ENCODE data around the gene LRRC73. TPM values are rescaled to one million over a fixed set of nuclear protein-coding genes. Genes with fewer than 3 reads are reported as not detected.

The LRRC73 gene
- total RNA-seq, 1 experiment from 2014 or later, result 0.22 TPM

- Histone ChIP-seq H3F3A (ENCODE audit: low read length, unreplicated experiment) (no peaks in the 10 kb centered on the region), H3K27ac (ENCODE audit: low read length) (no peak overlapping the region), H3K9ac (ENCODE audit: low read length) (no peak overlapping the region), H3K27me3 (ENCODE audit: low read length) (no peaks in the 10 kb centered on the region), H2AFZ (ENCODE audit: low read length) (no peak overlapping the region), H3K9me3 (ENCODE audit: low read length) (no peaks in the 10 kb centered on the region), H3K36me3 (ENCODE audit: low read depth, low read length) (peaks cover 7% of the 10 kb centered on the region; the same call in 1 of the 2 replicates), H3K79me2 (ENCODE audit: low read length) (no peaks in the 10 kb centered on the region), H4K20me1 (ENCODE audit: low read length) (no peaks in the 10 kb centered on the region), H3K4me2 (ENCODE audit: low read length) (no peak overlapping the region), H3K4me1 (ENCODE audit: insufficient read depth, low read length) (peaks cover 5% of the 10 kb centered on the region), H3K4me3 (ENCODE audit: low read length) (no peak overlapping the region), H3K9me2 (replicated peaks; ENCODE audit: low read length) (no peaks in the 10 kb centered on the region)
- ATAC-seq (no peak), DNase-seq (no peak)
- TF ChIP-seq EZH2 (IDR thresholded peaks at IDR 0.05; ENCODE audit: low read length, unreplicated experiment) (no peak), CTCF (conservative IDR thresholded peaks at IDR 0.05; ENCODE audit: low read depth, low read length) (0 out of 2 replicates have a peak, but pooled peaks have one; percentile 12)
- BruUV-seq (replicated peaks), result no TSS peak
- POLR2A ChIA-PET (ENCODE audit: unreplicated experiment), result interaction anchor here (0.7 kb wide), 1 partner anchor 145 kb away, joined by 5 read pairs; no protein-coding TSS in a partner anchor
- intact Hi-C loops (cut with micrococcal nuclease), result loop anchor here (1.0 to 10.0 kb wide), 4 partner anchors 51 to 243 kb away; partner anchors contain the start of gene ZNF318
- CTCF ChIA-PET, result interaction anchor here (0.6 to 0.8 kb wide), 3 partner anchors 22 to 171 kb away, joined by 4 to 6 read pairs (median 6); no protein-coding TSS in a partner anchor
These were observed 4.4 kb downstream of the LRRC73 start for GRCh38 chr6:43505718-43506117.

- Histone ChIP-seq H3K4me1 (ENCODE audit: insufficient read depth, low read length) (no peaks in the 10 kb centered on the region), H3K4me2 (ENCODE audit: low read length) (no peak overlapping the region), H3K27ac (ENCODE audit: low read length) (no peak overlapping the region), H3K27me3 (ENCODE audit: low read length) (no peaks in the 10 kb centered on the region), H2AFZ (ENCODE audit: low read length) (no peak overlapping the region), H3K9ac (ENCODE audit: low read length) (no peak overlapping the region), H3K4me3 (ENCODE audit: low read length) (no peak overlapping the region), H3K36me3 (ENCODE audit: low read depth, low read length) (peaks cover 7% of the 10 kb centered on the region; the same call in 1 of the 2 replicates), H3K9me2 (replicated peaks; ENCODE audit: low read length) (no peaks in the 10 kb centered on the region), H3K79me2 (ENCODE audit: low read length) (no peaks in the 10 kb centered on the region), H3F3A (ENCODE audit: low read length, unreplicated experiment) (no peaks in the 10 kb centered on the region), H3K9me3 (ENCODE audit: low read length) (no peaks in the 10 kb centered on the region), H4K20me1 (ENCODE audit: low read length) (no peaks in the 10 kb centered on the region)
- ChIA-PET CTCF (interaction anchor here (0.8 kb wide), 1 partner anchor 21 kb away, joined by 6 read pairs; no protein-coding TSS in a partner anchor), POLR2A (ENCODE audit: unreplicated experiment) (interaction anchor here (0.7 kb wide), 1 partner anchor 144 kb away, joined by 5 read pairs; no protein-coding TSS in a partner anchor)
- TF ChIP-seq EZH2 (IDR thresholded peaks at IDR 0.05; ENCODE audit: low read length, unreplicated experiment), result no peak
- no peak for TF ChIP-seq CTCF (conservative IDR thresholded peaks at IDR 0.05; ENCODE audit: low read depth, low read length)
- no peak for TF ChIP-seq EZH2phosphoT487 (IDR thresholded peaks at IDR 0.05; ENCODE audit: borderline replicate concordance, low read length)
- BruUV-seq (replicated peaks), result TSS peak; percentile 26
- intact Hi-C loops (cut with micrococcal nuclease), result loop anchor here (5.0 to 10.0 kb wide), 2 partner anchors 140 to 243 kb away; partner anchors contain the start of gene ZNF318
- DNase-seq (no peak), ATAC-seq (no peak)
These were observed 5.2 kb downstream of the LRRC73 start for GRCh38 chr6:43504756-43505593.

Data from PC-3 (cell line).